WTC11 (cell line): ENCODE results near the gene EBF3. TPM values are rescaled to one million over a fixed set of nuclear protein-coding genes. Genes with fewer than 3 reads are reported as not detected.

Experiments used
- ATAC-seq: fragments of 200-7000 bp; cut with Tn5 transposase; 2 replicates; pipeline ENCODE4 v1.10.0; 2021; ENCODE audit warnings: mild to moderate bottlenecking, moderate library complexity
- CTCF ChIA-PET: fragments of 300-600 bp; sonication (Branson Sonifier 250); formaldehyde crosslinking; loops from one replicate; lab custom pipeline; 2021; ENCODE audit warnings: antibody characterized with exemption; lab: Charles Lee
- POLR2A ChIA-PET: fragments of 350-600 bp; sonication (Branson Sonifier 250); formaldehyde crosslinking; loops from one replicate; lab custom pipeline; 2021; ENCODE audit warnings: antibody characterized with exemption; lab: Charles Lee
- DNase-seq: peaks from one replicate; pipeline ENCODE4 v3.0.0; 2021; ENCODE audit warnings: low spot score
- H3K27ac Mint-ChIP-seq: 2 replicates; pipeline ENCODE4 v1.8.0; 2021; ENCODE audit warnings: mixed read lengths
- H3K27me3 Mint-ChIP-seq: 2 replicates; pipeline ENCODE4 v1.8.0; 2021; ENCODE audit warnings: low read depth, mild to moderate bottlenecking, moderate library complexity, mixed read lengths
- H3K36me3 Mint-ChIP-seq: 2 replicates; pipeline ENCODE4 v1.8.0; 2021; ENCODE audit warnings: mixed read lengths
- H3K4me1 Mint-ChIP-seq: 2 replicates; pipeline ENCODE4 v1.8.0; 2022; ENCODE audit warnings: mixed read lengths
- H3K4me3 Mint-ChIP-seq: 2 replicates; pipeline ENCODE4 v1.8.0; 2021; ENCODE audit warnings: mild to moderate bottlenecking, moderate library complexity, mixed read lengths
- H3K9me3 Mint-ChIP-seq: 2 replicates; pipeline ENCODE4 v1.8.0; 2021; ENCODE audit warnings: mixed read lengths
- CREM ChIP-seq: sonication (generic); formaldehyde crosslinking; IDR thresholded peaks from 2 replicates; pipeline ENCODE4 v1.8.1; 2022; ENCODE audit warnings: mild to moderate bottlenecking, missing genetic modification reagents, moderate library complexity
- ELF4 ChIP-seq: sonication (generic); formaldehyde crosslinking; IDR thresholded peaks from 2 replicates; pipeline ENCODE4 v1.8.1; 2022; ENCODE audit warnings: low read depth, mild to moderate bottlenecking, moderate library complexity, missing genetic modification reagents
- ESRRA ChIP-seq: sonication (generic); formaldehyde crosslinking; IDR thresholded peaks from 2 replicates; pipeline ENCODE4 v1.8.1; 2022; ENCODE audit warnings: mild to moderate bottlenecking, missing genetic modification reagents, borderline replicate concordance
- FOXK1 ChIP-seq: sonication (generic); formaldehyde crosslinking; IDR thresholded peaks from 2 replicates; pipeline ENCODE4 v1.8.0; 2022; ENCODE audit warnings: mild to moderate bottlenecking, moderate library complexity, missing genetic modification reagents
- GABPB1 ChIP-seq: sonication (generic); formaldehyde crosslinking; IDR thresholded peaks from 2 replicates; pipeline ENCODE4 v1.8.1; 2023; ENCODE audit warnings: mild to moderate bottlenecking, missing genetic modification reagents
- GRHL2 ChIP-seq: fragments of 250-450 bp; sonication (Bioruptor Pico); IDR thresholded peaks from 2 replicates; pipeline ENCODE4 v1.8.0; 2022; ENCODE audit warnings: mild to moderate bottlenecking, moderate library complexity; ENCODE audit not compliant: insufficient replicate concordance, severe bottlenecking
- HMGXB4 ChIP-seq: sonication (generic); formaldehyde crosslinking; IDR thresholded peaks from 2 replicates; pipeline ENCODE4 v1.8.1; 2023; ENCODE audit warnings: mild to moderate bottlenecking, moderate library complexity, missing genetic modification reagents
- IRF2 ChIP-seq: sonication (generic); formaldehyde crosslinking; IDR thresholded peaks from 2 replicates; pipeline ENCODE4 v1.8.0; 2022; ENCODE audit warnings: low read depth, missing genetic modification reagents, borderline replicate concordance
- MYBL2 ChIP-seq: sonication (generic); formaldehyde crosslinking; IDR thresholded peaks from 2 replicates; pipeline ENCODE4 v1.8.1; 2023; ENCODE audit warnings: mild to moderate bottlenecking, moderate library complexity, missing genetic modification reagents
- NFATC4 ChIP-seq: fragments of 250-450 bp; sonication (Bioruptor Pico); IDR thresholded peaks from 2 replicates; pipeline ENCODE4 v1.9.0; 2021; ENCODE audit warnings: mild to moderate bottlenecking
- NFE2L1 ChIP-seq: sonication (generic); formaldehyde crosslinking; IDR thresholded peaks from 2 replicates; pipeline ENCODE4 v1.8.1; 2023; ENCODE audit warnings: missing genetic modification reagents
- NR3C1 ChIP-seq: sonication (generic); formaldehyde crosslinking; conservative IDR thresholded peaks from 2 replicates; pipeline ENCODE4 v1.8.1; 2023; ENCODE audit warnings: low read depth, mild to moderate bottlenecking, missing genetic modification reagents
- SMAD3 ChIP-seq: sonication (generic); formaldehyde crosslinking; IDR thresholded peaks from 2 replicates; pipeline ENCODE4 v1.8.0; 2022; ENCODE audit warnings: missing genetic modification reagents, mild to moderate bottlenecking, borderline replicate concordance
- SOX15 ChIP-seq: fragments of 250-450 bp; sonication (Bioruptor Pico); IDR thresholded peaks from 2 replicates; pipeline ENCODE4 v1.9.0; 2021; ENCODE audit warnings: mild to moderate bottlenecking
- SP1 ChIP-seq: sonication (generic); formaldehyde crosslinking; conservative IDR thresholded peaks from 2 replicates; pipeline ENCODE4 v1.8.1; 2022; ENCODE audit warnings: missing genetic modification reagents
- TEAD1 ChIP-seq: sonication (generic); formaldehyde crosslinking; IDR thresholded peaks from 2 replicates; pipeline ENCODE4 v1.8.0; 2022; ENCODE audit warnings: mild to moderate bottlenecking, missing genetic modification reagents
- TP53 ChIP-seq: sonication (generic); formaldehyde crosslinking; IDR thresholded peaks from 2 replicates; pipeline ENCODE4 v1.8.1; 2023; ENCODE audit warnings: mild to moderate bottlenecking, missing genetic modification reagents
- USF2 ChIP-seq: sonication (generic); formaldehyde crosslinking; IDR thresholded peaks from 2 replicates; pipeline ENCODE4 v1.8.1; 2023; ENCODE audit warnings: mild to moderate bottlenecking, missing genetic modification reagents, moderate library complexity
- ZNF263 ChIP-seq: sonication (generic); formaldehyde crosslinking; IDR thresholded peaks from 2 replicates; pipeline ENCODE4 v1.8.1; 2022; ENCODE audit warnings: low read depth, mild to moderate bottlenecking, moderate library complexity, missing genetic modification reagents
- ZNF281 ChIP-seq: sonication (generic); formaldehyde crosslinking; IDR thresholded peaks from 2 replicates; pipeline ENCODE4 v1.8.0; 2023; ENCODE audit warnings: mild to moderate bottlenecking, missing genetic modification reagents
- total RNA-seq: library from RNA; stranded (reverse); gene quantifications from 3 replicates; pipeline ENCODE4 v1.2.3, GENCODE V29; 2021
- TF ChIP-seq, protein P1 (sequence below): sonication (generic); formaldehyde crosslinking; IDR thresholded peaks from 2 replicates; pipeline ENCODE4 v1.8.0; 2023; ENCODE audit warnings: missing genetic modification reagents
- TF ChIP-seq, protein P2 (sequence below): sonication (generic); formaldehyde crosslinking; IDR thresholded peaks from 2 replicates; pipeline ENCODE4 v1.8.1; 2023; ENCODE audit warnings: mild to moderate bottlenecking, missing genetic modification reagents
- TF ChIP-seq, protein P3 (sequence below): sonication (generic); formaldehyde crosslinking; IDR thresholded peaks from 2 replicates; pipeline ENCODE4 v1.8.1; 2022; ENCODE audit warnings: low read depth, mild to moderate bottlenecking, moderate library complexity, missing genetic modification reagents, borderline replicate concordance
- TF ChIP-seq, protein P4 (sequence below): fragments of 250-450 bp; sonication (Bioruptor Pico); IDR thresholded peaks from 2 replicates; pipeline ENCODE4 v1.8.0; 2021; ENCODE audit warnings: mild to moderate bottlenecking

EBF3 gene
- total RNA-seq, 1 experiment from 2014 or later: 1.2 TPM

GRCh38 chr10:129992356-129992755 is 28.3 kb upstream of the EBF3 start:
- no peak overlapping the region for H3K4me3 Mint-ChIP-seq
- no peaks in the 10 kb centered on the region for H3K4me1 Mint-ChIP-seq
- POLR2A ChIA-PET: no interaction called here
- H3K36me3 Mint-ChIP-seq: no peaks in the 10 kb centered on the region
- no peak for DNase-seq
- H3K27ac Mint-ChIP-seq: no peak overlapping the region
- ATAC-seq: no peak
- no peaks in the 10 kb centered on the region for H3K27me3 Mint-ChIP-seq
- CTCF ChIA-PET: no interaction called here
- TF ChIP-seq, protein P1, sequence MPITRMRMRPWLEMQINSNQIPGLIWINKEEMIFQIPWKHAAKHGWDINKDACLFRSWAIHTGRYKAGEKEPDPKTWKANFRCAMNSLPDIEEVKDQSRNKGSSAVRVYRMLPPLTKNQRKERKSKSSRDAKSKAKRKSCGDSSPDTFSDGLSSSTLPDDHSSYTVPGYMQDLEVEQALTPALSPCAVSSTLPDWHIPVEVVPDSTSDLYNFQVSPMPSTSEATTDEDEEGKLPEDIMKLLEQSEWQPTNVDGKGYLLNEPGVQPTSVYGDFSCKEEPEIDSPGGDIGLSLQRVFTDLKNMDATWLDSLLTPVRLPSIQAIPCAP (CRISPR knock-in tag): no peak
- TF ChIP-seq ZNF281 (CRISPR knock-in tag) (no peak), GABPB1 (no peak), USF2 (CRISPR knock-in tag) (no peak), HMGXB4 (CRISPR knock-in tag) (no peak), NFE2L1 (CRISPR knock-in tag) (no peak), ZNF263 (CRISPR knock-in tag) (no peak), NFATC4 (no peak), IRF2 (CRISPR knock-in tag) (no peak), SP1 (CRISPR knock-in tag) (no peak), FOXK1 (CRISPR knock-in tag) (no peak)
- H3K9me3 Mint-ChIP-seq: peaks cover 25% of the 10 kb centered on the region

DNA sequence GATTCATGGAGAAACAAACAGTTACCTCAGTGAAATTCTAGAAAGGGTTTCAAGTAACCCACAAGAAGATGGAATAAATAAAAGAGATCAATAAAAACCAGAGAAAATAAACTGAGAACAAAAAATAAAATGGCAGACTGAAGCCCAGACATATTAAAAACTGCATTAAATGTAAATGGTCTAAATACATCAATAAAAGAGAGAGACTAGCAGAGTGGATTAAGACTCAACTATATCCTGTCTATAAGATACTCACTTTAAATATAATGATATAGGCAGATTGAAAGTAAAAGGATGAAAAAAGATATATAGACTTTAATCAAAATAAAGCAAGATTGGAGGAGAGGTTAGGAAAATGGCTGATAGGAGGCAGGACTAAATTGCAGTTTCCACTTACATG is 18.8 kb upstream of the EBF3 start:
- H3K4me3 Mint-ChIP-seq: no peak overlapping the region
- peaks cover 2% of the 10 kb centered on the region; the same call in 1 of the 2 replicates for H3K36me3 Mint-ChIP-seq
- H3K27me3 Mint-ChIP-seq: peaks cover 20% of the 10 kb centered on the region
- ChIA-PET POLR2A (no interaction called here), CTCF (no interaction called here)
- no peak overlapping the region for H3K27ac Mint-ChIP-seq
- H3K4me1 Mint-ChIP-seq: no peaks in the 10 kb centered on the region
- ATAC-seq (no peak), DNase-seq (no peak)
- H3K9me3 Mint-ChIP-seq: peaks cover 22% of the 10 kb centered on the region
- no peak for TF ChIP-seq TEAD1 (CRISPR knock-in tag)
- no peak for TF ChIP-seq MYBL2 (CRISPR knock-in tag)
- TF ChIP-seq CREM (CRISPR knock-in tag): no peak
- no peak for TF ChIP-seq IRF2 (CRISPR knock-in tag)
- TF ChIP-seq, protein P1 (CRISPR knock-in tag): no peak
- TF ChIP-seq, protein P2, sequence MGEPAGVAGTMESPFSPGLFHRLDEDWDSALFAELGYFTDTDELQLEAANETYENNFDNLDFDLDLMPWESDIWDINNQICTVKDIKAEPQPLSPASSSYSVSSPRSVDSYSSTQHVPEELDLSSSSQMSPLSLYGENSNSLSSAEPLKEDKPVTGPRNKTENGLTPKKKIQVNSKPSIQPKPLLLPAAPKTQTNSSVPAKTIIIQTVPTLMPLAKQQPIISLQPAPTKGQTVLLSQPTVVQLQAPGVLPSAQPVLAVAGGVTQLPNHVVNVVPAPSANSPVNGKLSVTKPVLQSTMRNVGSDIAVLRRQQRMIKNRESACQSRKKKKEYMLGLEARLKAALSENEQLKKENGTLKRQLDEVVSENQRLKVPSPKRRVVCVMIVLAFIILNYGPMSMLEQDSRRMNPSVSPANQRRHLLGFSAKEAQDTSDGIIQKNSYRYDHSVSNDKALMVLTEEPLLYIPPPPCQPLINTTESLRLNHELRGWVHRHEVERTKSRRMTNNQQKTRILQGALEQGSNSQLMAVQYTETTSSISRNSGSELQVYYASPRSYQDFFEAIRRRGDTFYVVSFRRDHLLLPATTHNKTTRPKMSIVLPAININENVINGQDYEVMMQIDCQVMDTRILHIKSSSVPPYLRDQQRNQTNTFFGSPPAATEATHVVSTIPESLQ (CRISPR knock-in tag): no peak
- no peak for TF ChIP-seq NR3C1
- no peak for TF ChIP-seq SOX15
- no peak for TF ChIP-seq ESRRA (CRISPR knock-in tag)
- TF ChIP-seq, protein P3, sequence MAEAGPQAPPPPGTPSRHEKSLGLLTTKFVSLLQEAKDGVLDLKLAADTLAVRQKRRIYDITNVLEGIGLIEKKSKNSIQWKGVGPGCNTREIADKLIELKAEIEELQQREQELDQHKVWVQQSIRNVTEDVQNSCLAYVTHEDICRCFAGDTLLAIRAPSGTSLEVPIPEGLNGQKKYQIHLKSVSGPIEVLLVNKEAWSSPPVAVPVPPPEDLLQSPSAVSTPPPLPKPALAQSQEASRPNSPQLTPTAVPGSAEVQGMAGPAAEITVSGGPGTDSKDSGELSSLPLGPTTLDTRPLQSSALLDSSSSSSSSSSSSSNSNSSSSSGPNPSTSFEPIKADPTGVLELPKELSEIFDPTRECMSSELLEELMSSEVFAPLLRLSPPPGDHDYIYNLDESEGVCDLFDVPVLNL: no peak
- TF ChIP-seq TP53 (CRISPR knock-in tag): no peak
- TF ChIP-seq GRHL2: no peak
- no peak for TF ChIP-seq SMAD3
- TF ChIP-seq, protein P4, sequence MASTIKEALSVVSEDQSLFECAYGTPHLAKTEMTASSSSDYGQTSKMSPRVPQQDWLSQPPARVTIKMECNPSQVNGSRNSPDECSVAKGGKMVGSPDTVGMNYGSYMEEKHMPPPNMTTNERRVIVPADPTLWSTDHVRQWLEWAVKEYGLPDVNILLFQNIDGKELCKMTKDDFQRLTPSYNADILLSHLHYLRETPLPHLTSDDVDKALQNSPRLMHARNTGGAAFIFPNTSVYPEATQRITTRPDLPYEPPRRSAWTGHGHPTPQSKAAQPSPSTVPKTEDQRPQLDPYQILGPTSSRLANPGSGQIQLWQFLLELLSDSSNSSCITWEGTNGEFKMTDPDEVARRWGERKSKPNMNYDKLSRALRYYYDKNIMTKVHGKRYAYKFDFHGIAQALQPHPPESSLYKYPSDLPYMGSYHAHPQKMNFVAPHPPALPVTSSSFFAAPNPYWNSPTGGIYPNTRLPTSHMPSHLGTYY (CRISPR knock-in tag): no peak
- no peak for TF ChIP-seq ELF4 (CRISPR knock-in tag)
